Left kidney (tissue), 2 donors: ENCODE measurements around the gene AKT1. TPM values are rescaled to one million over a fixed set of nuclear protein-coding genes. Genes with fewer than 3 reads are reported as not detected.

Experiments used
- DNase-seq: peaks from one replicate; pipeline ENCODE4 v3.0.0-alpha.2; 2013
- polyA plus RNA-seq: library from polyadenylated mRNA; unstranded; fragments of 120-200 nt; gene quantifications from one replicate; pipeline ENCODE4 v1.2.1, GENCODE V29; 2013; ENCODE audit not compliant: insufficient read length

Gene AKT1
- polyA plus RNA-seq, 1 donor, result 96.9 TPM

DNA sequence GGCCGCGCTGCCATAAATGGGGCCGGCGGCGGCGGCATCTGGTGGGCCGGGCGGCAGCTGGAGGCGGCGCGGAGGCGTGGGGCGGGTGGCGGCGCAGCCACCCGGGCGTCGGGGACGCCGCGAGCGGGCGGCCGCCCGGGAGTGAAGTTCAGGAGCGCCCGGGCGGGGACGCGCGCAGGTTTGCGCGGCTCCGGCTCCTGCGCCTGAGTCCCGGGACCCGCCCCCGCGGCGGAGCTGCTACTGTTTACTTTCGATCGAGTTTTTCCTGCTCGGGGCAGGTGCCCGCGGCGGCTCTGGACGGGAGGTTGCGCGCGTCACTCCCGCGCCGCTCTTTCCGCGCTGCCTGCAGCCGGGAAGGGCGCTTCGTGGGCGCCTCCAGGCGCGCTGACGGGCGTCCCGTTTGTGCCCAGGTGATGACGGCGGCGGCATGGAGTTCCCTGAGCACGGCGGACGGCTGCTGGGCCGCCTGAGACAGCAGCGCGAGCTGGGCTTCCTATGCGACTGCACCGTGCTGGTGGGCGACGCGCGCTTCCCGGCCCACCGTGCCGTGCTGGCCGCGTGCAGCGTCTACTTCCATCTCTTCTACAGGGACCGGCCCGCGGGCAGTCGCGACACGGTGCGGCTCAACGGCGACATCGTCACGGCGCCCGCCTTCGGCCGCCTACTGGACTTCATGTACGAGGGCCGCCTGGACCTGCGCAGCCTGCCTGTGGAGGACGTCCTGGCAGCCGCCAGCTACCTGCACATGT lies 5.4 kb upstream of the AKT1 start, which contains the start of gene ZBTB42:
Gene ZBTB42 (plus strand): TSS at position 331 of the 749 bp plus-strand sequence. CDS start 97 bp downstream, at position 428.
- DNase-seq, result no peak

DNA sequence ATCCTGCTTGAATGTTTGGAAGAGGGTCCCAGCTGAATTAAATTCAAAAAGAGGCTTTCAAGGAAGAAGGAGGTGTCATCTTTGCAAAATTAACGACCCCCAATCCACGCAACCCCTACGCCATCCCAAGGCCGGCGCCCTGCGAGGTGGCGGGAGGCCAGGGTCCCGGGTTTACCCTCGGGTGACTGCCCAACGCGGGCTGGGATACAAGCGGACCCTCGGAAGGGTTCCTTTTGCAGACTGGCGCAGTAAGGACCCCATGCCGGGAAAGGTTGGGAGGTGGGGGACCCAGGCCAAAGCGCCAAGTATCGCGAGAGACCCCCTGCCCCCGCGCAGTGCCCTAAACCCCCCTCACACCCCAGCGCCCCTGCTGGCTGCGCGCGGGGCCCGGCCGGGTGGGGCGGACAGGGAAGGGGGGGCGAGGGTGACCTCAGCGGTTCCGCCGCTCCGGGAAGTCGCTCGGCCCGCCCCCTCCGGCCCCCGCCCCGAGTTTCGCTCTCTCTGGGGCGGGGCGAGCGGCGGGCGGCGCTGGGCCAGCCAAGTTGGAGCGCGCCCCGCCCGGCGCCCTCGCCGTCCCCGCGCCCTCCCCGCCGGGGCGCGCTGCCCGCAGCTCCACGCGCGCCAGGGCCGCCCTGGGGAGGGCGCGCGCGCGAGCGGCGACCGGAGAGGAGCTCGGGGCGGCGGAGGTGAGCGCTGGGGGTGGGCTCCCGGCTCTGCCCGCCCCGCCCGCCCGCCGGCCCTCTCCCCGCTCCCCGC lies 4.6 kb upstream of the AKT1 start:
- DNase-seq, result peak; percentile 65

DNA sequence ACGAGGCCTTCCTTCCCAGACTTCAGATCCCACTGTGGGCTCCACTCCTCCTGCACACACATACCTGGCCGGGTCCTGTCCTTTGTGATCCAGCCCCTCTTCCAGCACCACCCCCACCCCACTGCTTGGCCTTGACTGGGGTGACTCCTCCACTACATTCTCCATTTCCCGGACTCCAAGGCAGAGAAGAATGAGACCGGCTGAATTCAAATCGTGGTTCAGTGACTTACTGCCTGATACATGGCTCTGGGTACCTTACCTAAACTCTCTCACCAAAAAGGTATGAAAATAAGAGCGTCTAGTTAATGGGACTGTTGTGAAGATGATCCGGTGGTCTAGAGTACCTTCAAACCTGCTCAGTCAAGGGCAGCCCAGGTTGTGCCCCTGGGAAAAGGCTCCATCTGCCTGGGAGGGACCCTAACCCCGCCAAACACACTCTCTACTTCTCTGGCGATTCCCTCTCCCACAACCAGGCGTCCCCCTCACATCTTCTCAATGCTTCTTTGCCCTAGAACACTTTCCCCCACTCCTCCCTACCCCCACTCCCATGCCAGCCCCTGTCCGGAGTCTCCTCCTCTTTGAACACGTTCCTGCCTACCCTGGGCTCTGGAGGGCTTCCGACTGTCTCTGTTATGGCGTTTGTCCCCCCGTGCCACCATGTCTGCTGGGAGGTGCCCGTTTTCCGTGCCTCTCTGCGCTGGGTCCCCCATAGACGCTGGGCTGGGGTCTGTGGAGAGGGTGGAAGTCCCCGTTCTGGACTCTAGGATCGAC lies 3.9 kb upstream of the AKT1 start:
- peak; percentile 44 for DNase-seq

DNA sequence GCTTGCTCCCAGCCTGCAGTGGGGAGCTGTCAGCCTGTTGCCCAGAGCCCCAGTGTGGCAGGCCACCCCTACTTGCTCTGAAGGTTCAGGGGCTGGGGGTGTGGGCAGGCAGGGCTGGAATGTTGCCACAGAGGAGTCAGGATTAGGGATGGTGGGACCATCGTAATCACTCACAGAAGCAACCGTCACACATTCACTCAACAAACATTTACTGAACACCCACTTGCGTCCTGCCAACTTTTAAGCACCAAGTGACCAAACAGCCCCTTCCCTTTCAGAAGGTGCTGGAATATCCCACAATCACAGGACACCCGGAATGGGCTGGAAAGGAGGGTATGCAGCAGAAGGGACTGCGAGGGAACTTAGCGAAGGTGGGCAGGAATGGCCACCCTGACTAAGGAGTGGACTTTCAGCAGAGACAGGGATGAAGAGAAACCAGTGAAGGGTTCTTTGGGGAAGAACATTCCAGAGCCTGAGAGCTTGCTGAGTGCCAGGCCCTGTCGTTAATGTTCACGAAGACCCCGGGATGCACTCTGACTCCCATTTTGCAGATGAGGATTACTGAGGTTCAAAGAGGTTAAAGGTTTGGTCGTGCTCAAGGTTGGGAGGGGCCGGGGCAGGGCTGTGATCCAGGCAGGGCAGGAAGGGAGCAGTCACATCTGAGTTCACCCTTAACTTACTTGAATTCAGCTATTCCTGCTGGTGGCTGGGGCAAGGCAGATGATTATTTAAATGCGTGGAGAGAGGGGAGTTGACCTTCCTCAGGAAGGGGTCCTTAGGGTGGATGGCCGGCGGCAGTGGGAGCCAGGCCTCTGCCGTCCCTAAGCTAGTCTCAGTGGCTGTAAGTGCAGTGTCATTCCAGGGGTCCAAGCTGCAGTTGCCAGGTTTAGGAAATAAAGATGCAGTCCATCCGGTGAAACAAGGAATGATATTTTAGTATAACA lies 3.0 kb upstream of the AKT1 start:
- DNase-seq, result no peak

DNA sequence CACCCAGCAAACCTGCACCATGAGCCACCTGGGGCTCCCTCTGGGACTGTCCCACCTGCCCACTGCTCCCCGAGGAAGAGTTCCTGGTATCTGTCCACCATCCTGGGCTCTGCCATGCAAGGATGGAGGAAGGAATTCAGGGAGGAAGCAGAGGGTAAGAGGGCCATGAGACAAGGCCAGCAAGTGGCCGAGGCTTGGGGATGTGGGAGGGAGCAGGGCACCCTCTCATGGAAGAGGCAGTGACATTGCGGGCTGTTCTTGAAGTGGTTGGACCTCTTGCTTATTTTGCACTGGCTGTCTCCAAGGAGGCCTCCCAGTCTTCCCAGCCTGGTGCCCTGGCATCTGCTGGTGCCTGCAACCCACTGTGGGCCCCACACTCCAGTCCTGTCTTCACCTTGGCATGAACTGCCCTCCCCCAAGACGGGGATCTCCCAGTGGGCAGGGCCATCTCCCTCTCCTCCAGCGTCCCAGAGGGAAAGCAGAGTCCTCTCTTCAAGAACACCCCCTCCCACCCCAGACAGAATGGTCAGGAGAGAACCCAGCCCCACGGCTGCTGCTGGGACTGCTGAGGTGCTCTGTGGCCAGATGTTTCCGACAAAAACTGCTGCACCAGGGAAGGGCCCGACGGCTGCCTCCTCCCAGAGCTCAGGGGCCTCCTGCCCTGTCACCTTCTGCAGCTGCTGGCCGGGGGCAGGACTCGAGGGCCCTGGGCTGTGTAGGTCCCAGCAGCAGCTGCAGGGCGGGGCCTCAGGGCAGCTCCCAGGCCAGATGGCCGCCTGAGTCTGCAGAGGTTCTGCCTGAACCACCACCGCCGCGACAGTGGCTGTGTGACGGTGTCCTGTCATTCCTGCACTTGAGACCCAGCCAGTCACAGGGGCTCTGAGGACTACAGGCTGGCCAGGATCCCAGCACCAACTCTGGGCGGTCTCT lies 1.8 kb upstream of the AKT1 start:
- no peak for DNase-seq

DNA sequence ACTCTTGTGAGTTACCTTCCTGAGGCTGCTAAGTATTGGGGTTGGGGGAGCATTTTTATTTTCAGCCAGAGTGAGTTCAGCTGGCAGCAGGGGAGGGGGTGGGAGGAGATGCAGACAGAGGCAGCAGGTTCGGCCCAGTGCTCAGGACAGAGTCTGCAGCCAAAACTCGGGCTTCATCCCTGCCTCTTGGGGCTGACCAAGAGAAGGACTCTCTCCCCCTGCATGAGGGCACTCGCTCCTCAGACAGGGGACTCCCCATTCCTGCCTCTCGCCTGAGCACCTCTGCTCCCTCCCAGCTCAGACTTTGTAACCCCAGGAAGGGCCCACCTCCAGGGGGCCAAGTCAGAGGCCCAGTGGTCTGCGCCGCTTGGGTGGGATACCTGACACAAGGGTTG lies 1.1 kb upstream of the AKT1 start:
- DNase-seq, result no peak

DNA sequence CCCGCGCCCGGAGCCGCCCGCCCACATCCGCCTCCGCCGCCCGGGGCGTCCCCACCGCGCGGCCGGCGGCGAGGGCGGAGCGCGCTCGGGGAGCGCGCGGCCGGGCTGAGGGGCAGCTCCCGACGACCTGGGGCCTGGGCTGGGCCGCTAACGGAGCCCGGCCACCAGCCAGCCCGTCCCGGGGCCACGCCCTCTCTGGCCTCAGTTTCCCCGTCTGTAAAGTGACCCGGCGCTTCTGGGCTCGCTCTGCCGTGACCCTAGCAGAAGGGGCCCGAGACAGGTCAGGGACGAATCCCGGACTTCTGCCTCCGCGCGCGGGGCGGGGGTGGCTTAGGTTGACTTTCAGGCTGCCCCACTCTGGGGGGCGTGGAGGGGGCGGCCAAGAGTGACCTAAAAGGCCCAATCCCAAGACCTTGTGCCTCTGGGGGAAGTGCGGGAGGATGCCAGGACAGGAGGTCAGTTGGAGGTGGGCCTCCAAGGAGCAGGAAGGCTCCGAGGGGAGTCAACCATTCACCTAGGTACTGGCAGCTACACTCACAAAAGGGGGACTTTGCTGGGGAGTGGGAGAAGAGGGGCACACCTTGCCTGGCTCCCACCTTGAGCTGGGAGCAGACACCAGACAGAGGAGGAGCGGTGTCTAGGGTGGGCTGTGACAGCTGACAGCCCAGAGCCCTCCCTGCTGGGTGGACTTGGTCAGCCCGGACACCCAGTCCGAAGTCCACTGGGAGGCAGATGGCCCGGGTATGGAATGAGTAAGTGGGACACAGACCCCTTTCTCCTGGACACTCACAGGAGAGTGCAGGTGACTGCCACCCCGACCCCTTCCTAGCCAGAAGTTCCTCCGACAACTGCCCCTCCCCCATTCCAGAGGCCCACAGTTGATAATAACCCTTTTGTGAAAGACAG lies 486 bp upstream of the AKT1 start:
- peak; percentile 34 for DNase-seq

DNA sequence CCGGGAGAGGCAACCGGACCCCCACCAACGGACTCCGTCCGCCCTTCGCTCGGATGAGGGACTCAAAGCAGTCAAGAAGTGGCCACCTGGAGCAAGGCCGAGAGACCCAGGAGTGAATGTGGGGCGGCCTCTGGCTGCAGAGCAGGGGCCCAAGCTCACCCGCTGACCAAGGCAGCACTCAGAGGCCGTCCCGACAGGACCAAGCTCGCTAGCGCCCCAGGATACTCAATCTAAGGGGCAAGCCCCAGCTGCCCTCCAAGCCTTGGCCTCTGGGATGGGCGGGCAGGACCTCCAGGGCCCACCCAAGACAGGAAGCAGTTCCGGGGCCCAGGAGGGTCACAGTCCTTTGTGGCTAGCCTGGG lies 936 bp downstream of the AKT1 start:
- no peak for DNase-seq

DNA sequence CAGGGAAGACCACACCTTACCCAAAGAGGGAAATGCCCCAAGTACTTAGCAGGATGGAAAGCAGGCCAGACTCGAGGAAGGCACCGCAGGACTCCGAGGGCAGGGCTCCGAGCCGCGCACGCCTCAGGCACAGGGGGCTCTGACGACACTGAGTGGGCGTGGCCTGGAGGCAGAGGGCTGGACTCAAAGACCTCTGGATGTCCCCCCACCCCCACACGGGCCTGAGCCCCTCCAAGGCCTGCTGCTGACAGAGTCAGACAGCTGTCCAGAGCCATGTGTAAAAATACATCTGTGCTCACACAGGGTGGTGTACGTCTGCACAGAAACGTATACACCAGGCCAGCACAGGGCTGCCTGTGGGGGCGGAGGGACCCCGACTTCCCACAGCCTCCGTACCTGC lies 1.4 kb downstream of the AKT1 start:
- no peak for DNase-seq

DNA sequence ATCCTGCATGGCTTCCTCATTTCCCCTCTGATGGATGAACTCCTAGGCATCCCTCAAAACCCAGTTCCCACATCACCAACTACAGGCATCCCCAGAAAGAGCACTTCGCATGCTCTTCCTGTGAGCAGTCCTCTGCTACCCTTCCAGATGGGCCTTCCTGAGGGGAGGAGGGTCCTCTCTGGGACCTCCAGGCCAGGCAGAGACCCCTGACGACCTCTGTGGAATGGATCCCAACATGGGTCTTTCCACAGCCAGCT lies 1.9 kb downstream of the AKT1 start:
- no peak for DNase-seq

DNA sequence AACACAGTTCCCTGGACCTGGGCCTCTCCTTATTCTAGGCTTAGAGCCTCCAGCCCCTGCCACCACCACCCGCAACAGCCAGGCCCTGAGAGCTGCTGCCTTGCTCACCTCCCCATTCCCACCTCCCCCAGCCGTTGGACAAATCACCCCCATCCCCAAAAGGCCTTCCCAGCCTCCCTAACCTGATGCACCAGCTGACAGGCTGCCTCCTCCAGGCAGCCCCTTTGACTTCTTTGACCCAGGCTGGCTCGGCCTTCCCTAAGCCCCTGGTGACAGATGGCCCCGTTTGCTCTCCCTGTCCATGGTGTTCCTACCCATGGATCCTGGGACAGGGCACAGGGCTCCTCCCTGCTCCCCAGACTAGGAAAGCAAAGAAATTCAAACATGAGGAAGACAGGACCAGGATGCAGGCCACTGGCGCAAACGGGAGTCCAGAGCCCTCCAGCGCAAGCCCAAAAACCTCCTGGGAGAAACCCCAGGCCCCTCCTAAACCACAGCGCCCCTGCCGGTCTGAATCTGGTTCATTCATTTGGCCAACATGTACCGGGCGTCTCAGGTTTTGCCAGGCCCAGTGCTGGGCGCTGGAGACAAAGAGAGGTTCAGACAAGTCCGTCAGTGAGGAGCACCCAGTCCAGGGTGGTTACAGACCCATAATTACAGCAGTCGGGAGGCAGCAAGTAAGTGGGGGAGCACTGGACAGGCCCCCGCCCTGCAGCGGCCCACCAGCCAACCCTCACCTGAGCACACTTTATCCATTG lies 2.4 kb downstream of the AKT1 start:
- DNase-seq, result no peak

DNA sequence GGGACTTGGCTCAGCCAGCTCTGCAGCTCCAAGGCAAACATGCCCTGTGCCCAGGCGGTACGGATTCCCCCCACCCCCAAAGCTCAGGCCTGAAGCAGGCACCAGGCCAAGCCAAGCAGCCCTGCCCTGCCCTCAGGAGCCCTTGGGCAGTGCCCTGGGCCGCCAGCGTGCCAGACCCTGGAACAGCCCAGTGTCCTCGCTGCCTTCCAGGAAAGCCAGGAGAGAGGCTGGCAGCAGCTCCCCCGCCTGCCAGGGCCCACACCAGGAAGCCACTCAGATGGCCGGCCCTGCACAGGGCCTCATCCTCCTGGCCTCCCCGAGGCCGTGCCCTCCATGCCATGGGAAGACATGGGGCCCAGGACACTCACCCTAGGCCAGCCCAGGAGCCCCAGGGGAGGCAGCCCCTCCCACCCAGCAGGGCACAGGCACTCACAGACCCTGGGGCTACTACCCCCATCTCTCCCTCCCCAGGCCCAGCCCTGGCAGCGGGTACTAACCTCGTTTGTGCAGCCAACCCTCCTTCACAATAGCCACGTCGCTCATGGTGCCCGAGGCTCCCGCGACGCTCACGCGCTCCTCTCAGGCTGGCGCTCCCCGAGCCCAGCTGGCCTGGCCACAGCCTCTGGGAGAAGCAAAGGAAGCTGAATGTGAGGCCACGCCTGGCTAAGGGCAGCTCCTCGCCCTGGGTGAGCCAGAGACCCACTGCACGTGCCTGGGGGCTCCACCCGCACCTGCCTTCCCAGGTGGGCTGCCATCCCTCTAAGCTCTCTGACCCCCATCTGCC lies 3.3 kb downstream of the AKT1 start:
- no peak for DNase-seq

DNA sequence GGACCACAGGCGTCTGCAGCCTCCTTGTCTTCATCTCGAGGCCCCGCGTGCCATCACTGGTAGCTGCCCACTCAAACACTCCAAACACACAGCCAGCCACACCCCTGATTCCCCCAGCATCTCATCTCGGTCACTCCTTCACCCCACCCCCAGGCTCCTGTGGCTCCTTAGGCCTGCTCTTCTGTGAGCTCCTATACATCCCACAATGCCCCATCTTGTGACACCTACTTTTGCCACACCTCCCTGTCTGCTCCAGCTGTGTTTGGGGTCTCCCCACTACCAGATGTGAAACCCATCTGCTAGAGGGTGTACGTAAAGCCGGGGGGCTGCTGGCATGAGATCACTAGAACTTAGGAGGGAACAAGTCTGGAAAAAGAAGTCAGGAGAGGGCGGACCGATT lies 4.1 kb downstream of the AKT1 start:
- DNase-seq, result no peak

DNA sequence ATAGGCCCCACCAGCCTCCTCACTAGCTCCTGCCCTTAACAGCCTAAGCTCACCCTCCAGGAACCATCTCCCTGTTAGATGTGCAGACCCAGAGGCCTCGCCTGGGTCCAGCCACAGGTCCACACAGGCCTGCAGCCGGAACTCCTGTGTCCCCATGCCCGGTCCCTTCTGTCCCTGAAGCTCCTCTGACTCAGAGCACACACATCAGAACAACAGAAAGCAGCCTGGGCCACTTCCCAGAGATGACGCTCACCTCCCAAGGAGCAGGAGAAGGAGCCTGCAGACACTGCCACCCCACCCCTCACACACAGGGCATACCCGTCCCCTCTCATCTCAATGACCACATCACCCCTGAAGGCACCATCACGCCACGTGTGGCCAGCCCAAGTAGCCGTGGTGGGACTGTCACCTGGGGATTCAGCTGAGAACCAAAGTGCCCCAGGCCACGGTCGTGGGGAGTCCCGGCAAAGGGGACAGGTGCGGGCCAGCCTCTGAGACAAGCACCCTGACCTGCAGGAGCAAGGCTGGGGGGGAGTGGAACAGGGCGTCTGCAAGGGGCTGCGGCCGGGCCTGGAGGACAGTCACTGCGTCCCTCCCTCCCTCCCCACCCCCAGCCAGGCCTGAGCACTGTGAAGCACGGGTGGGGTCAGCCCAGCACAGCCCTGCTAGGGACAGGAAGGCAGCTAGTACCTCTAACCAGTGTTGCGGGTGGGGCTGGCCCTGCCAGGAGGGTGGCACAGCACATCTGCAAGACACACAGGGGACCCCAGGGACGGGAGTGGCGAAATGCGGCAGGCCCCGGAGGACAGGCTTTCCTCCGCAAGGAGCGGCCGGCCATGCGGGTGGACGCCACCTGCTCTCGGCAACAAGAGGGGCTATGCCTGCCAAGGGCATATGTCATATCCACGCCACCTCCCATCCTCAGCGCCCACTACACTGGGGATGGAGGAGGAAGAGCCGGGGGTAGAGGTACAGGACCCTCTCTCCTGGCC lies 5.5 kb downstream of the AKT1 start:
- DNase-seq, result no peak

DNA sequence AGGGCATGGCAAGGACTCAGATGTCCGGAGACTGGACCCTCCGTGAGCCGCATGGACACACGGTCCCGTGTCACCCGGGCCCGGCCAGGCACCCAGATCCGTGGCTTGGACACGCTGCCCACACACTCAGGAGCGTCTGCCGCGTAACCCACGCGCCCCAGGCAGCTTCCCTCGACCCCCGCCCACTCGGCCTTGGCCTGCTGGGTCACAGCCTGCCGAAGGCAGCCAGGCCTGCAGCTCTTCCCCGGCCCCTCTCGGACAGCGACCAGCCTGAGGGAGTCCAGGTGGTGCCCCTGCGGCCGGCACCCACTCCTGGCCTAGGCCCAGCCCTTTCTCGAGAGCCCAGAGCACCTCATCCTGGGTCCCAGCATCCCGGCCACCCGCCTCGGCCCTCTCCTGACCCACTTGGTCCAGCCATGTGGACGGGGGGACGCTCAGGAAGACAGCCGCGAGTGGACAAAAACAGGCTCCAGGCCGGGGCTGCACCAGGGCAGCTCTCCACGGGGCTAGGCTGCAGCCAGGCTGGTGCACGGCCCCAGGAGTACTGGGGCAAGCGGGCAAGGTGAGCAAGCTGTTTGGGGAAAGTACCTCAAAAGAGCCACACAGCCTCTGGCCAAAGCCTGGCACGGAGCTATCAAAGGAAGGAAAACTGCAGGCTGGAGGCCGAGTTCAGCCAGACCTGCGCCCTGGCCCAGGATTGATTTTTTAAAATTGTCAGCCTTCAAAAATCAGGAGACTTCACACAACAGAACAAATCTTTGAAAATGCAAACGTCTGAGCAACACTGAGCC lies 6.5 kb downstream of the AKT1 start:
- no peak for DNase-seq
